ENCODE measurements around the gene RALGPS2. TPM values are rescaled to one million over a fixed set of nuclear protein-coding genes. Genes with fewer than 3 reads are reported as not detected.

The RALGPS2 gene
- total and polyA plus RNA-seq, 2 of the 8 experiments (the other 6 are each of a cell fraction or from before 2014, with no cell fraction given), result 6.7 to 38.0 TPM

DNA sequence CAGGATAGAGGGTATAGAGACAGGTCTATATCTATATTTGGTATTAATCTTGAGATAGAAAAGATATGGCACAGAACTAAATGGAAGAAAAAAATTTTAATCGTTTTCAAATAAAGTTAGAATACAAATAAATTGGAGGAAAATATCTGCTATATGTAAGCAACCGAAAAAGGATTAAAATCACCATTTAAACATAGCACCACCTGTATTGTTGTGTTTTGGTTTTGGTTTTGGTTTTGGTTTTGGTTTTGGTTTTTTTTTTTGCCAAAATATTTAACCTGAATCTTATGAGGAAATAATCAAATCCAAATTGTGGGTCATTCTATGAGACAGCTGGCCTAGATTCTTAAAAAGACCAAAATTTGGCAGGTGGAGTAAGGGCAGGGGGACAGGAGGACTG is 174.4 kb downstream of the RALGPS2 start:
- no peak overlapping the region for H3K4me3 ChIP-seq (ENCODE audit: extremely low read depth in 1 of 4, insufficient read depth in 2 of 4, low read depth in 3 of 4, low read length in 4 of 4)
- H4K20me1 ChIP-seq (replicated peaks in 1 of 2; ENCODE audit: control insufficient read depth in 1 of 2, insufficient read depth in 2 of 2, low read length in 2 of 2), result peaks cover 0 to 1% of the 10 kb centered on the region in 2 experiments
- no peak overlapping the region for H2BK15ac ChIP-seq (ENCODE audit: low read length)
- no peak overlapping the region for H2BK12ac ChIP-seq (ENCODE audit: low read depth, low read length)
- no peak overlapping the region for H3K4ac ChIP-seq (replicated peaks; ENCODE audit: insufficient read length, low read depth, low read length)
- no peak overlapping the region for H3K27ac ChIP-seq (ENCODE audit: low read depth, low read length)
- TF ChIP-seq TEAD4 (IDR thresholded peaks at IDR 0.05; ENCODE audit: low read depth, low read length) (no peak), YY1 (IDR thresholded peaks at IDR 0.05; ENCODE audit: low read depth, low read length) (no peak), HDAC2 (IDR thresholded peaks at IDR 0.05; ENCODE audit: borderline replicate concordance in 1 of 2, low read depth in 2 of 2, low read length in 2 of 2) (no peak), ASH2L (IDR thresholded peaks at IDR 0.05; ENCODE audit: low read length) (no peak), TBP (IDR thresholded peaks at IDR 0.05; ENCODE audit: low read depth, low read length) (no peak), CREB1 (IDR thresholded peaks at IDR 0.05) (no peak), CTBP2 (IDR thresholded peaks at IDR 0.05; ENCODE audit: borderline replicate concordance, insufficient read depth, insufficient read length, low read length) (no peak), SIRT6 (IDR thresholded peaks at IDR 0.05; ENCODE audit: low read length) (no peak), SP1 (IDR thresholded peaks at IDR 0.05; ENCODE audit: low read depth, low read length) (no peak), RAD21 (IDR thresholded peaks at IDR 0.05 in 1 of 2, conservative IDR thresholded peaks at IDR 0.05 in 1 of 2; ENCODE audit: low read depth in 2 of 2, low read length in 2 of 2) (no peak)
- CTCF ChIA-PET (ENCODE audit: partially characterized antibody), result no interaction called here
- no peak overlapping the region for H2AK5ac ChIP-seq (ENCODE audit: low read depth, low read length)
- no peaks in the 10 kb centered on the region for H3K23me2 ChIP-seq (ENCODE audit: low read depth, low read length)
- H3K9ac ChIP-seq (replicated peaks in 1 of 4; ENCODE audit: extremely low read depth in 1 of 4, low read depth in 3 of 4, low read length in 3 of 4), result no peak overlapping the region
- H3K9me3 ChIP-seq (ENCODE audit: insufficient read depth in 2 of 2, low read depth in 1 of 2, low read length in 1 of 2), result no peaks in the 10 kb centered on the region
- no peak overlapping the region for H3K56ac ChIP-seq (replicated peaks; ENCODE audit: insufficient read length, low read depth, low read length)
- H2BK120ac ChIP-seq (replicated peaks; ENCODE audit: low read depth, low read length), result no peak overlapping the region
- POLR2A ChIA-PET (ENCODE audit: partially characterized antibody), result no interaction called here
- DNase-seq (ENCODE audit: low read depth in 1 of 2, low spot score in 2 of 2) (no peak), FAIRE-seq (no peak)
- no peaks in the 10 kb centered on the region for H3K79me1 ChIP-seq (ENCODE audit: low read depth, low read length)
- H2BK20ac ChIP-seq (ENCODE audit: low read length), result no peak overlapping the region
- 86% methylated on average over 2 of the region's 2 CpGs; no CpG with 5 or more reads in 1 of the 2 experiments for WGBS, 2 experiments (ENCODE audit: extremely low coverage in 1 of 2, insufficient coverage in 1 of 2, insufficient read length in 1 of 2, insufficient replicate concordance in 2 of 2, low coverage in 1 of 2, low lambda C conversion rate in 2 of 2, missing lambda C conversion rate in 1 of 2)
- H3K4me1 ChIP-seq (replicated peaks in 1 of 4; ENCODE audit: control insufficient read depth in 3 of 4, insufficient read depth in 4 of 4, low read length in 3 of 4), result no peaks in the 10 kb centered on the region
- H3K23ac ChIP-seq (ENCODE audit: insufficient read length), result no peak overlapping the region
- H3K79me2 ChIP-seq (ENCODE audit: control insufficient read depth in 1 of 2, insufficient read depth in 2 of 2, low read length in 2 of 2), result no peaks in the 10 kb centered on the region
- H3K36me3 ChIP-seq (ENCODE audit: control insufficient read depth in 2 of 4, insufficient read depth in 4 of 4, low read length in 3 of 4), result peaks cover 0 to 5% (median 2%) of the 10 kb centered on the region in 4 experiments; a peak in 6 of 8 replicates
- H3K27me3 ChIP-seq (replicated peaks in 1 of 4; ENCODE audit: control insufficient read depth in 3 of 4, extremely low read depth in 1 of 4, insufficient read depth in 3 of 4, low read length in 3 of 4), result no peaks in the 10 kb centered on the region
- no peak overlapping the region for H4K8ac ChIP-seq (ENCODE audit: extremely low read depth, insufficient read depth, low read length)
- no peak overlapping the region for H2AFZ ChIP-seq (ENCODE audit: low read length)
- no peak overlapping the region for H3K4me2 ChIP-seq (ENCODE audit: insufficient read depth in 1 of 2, low read depth in 2 of 2, low read length in 2 of 2)
- no peak overlapping the region for H4K5ac ChIP-seq (ENCODE audit: insufficient read length, low read depth, low read length)
- no peak overlapping the region for H3K14ac ChIP-seq (ENCODE audit: insufficient read length)
- no peak overlapping the region for H4K91ac ChIP-seq (replicated peaks; ENCODE audit: insufficient read length, low read length)
- H3K18ac ChIP-seq (ENCODE audit: extremely low read depth, low read length), result no peak overlapping the region
- no peak overlapping the region for H2BK5ac ChIP-seq (ENCODE audit: low read depth, low read length)
